C4-2B (cell line): ENCODE data around the gene HSD17B8.

Experiments
- ZFX ChIP-seq: fragments of 450-650 bp; IDR thresholded peaks from 2 replicates; pipeline ENCODE4 v1.6.1; 2017
- TF ChIP-seq, protein P1 (sequence below): fragments of 450-650 bp; conservative IDR thresholded peaks from 2 replicates; pipeline ENCODE4 v1.5.1; 2017; ENCODE audit warnings: mild to moderate bottlenecking

DNA sequence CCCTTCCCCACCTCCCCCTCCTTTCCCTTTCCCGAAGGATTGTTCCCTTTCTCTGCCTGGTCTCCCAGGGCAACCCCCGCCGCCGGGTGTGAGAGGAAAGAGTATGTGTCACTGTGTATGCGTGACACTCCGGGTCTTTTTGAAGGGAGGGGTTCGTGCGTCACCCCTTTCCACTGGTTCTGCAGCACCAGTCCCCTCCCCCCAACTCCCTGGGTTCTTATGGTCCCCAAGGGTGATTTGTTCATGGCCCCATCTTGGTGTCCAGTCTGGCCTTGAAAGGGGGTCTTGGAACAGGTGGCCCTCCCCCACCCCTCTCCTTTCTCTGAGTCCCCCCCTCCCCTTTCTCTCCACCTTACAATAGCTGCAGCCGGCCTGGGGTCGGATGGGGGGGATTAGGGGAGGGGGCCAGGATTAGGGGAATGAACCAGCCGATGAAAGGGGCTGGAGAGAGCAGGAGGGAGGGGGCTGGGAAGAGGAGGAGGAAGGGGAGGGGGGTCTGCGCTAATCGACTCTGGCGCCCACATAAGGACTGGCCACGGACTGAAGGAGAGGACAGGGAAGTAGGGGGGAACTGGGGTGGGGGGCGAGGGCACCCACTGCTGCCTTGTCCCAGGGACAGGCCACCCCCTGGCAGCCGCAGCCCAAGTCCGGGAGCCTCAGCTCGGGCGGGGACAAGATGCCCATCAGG lies 2.6 kb downstream of the HSD17B8 start:
- TF ChIP-seq, protein P1, sequence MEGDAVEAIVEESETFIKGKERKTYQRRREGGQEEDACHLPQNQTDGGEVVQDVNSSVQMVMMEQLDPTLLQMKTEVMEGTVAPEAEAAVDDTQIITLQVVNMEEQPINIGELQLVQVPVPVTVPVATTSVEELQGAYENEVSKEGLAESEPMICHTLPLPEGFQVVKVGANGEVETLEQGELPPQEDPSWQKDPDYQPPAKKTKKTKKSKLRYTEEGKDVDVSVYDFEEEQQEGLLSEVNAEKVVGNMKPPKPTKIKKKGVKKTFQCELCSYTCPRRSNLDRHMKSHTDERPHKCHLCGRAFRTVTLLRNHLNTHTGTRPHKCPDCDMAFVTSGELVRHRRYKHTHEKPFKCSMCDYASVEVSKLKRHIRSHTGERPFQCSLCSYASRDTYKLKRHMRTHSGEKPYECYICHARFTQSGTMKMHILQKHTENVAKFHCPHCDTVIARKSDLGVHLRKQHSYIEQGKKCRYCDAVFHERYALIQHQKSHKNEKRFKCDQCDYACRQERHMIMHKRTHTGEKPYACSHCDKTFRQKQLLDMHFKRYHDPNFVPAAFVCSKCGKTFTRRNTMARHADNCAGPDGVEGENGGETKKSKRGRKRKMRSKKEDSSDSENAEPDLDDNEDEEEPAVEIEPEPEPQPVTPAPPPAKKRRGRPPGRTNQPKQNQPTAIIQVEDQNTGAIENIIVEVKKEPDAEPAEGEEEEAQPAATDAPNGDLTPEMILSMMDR, result no peak
- no peak for TF ChIP-seq ZFX
